ENCODE data around the gene MEX3B.
A peak's percentile ranks its signal among the peaks of the same experiment; 100 is the strongest.
"Not testable (repeated sequence)": the region's sequence is repeated elsewhere in the genome, so short reads cannot be mapped to it uniquely, and the experiment has no call there.

MEX3B gene

GRCh38 chr15:82047453-82048400 is 1.9 kb upstream of the MEX3B start:
- peak; percentile 43 for DNase-seq

GRCh38 chr15:82046666-82047452 is 1.0 kb upstream of the MEX3B start:
- DNase-seq: peak; percentile 98

GRCh38 chr15:82045179-82045891 is 483 bp downstream of the MEX3B start:
- peak; percentile 66 for DNase-seq

GRCh38 chr15:82044373-82045178 is 1.2 kb downstream of the MEX3B start:
- peak; percentile 85 for DNase-seq

GRCh38 chr15:82043796-82044372 is 1.9 kb downstream of the MEX3B start:
- DNase-seq: peak; percentile 56

- DNase-seq: peak; percentile 42
These were observed 2.6 kb downstream of the MEX3B start for GRCh38 chr15:82043130-82043673.

- DNase-seq: no peak
These were observed 5.0 kb downstream of the MEX3B start for GRCh38 chr15:82040862-82041261.

GRCh38 chr15:82040390-82040789 is 5.4 kb downstream of the MEX3B start:
- peak; percentile 46 for DNase-seq

- no peak for DNase-seq
These were observed 5.9 kb downstream of the MEX3B start for GRCh38 chr15:82039871-82040270.

GRCh38 chr15:82036461-82036860 is 9.4 kb downstream of the MEX3B start:
- no peak for DNase-seq

- DNase-seq: no peak
These were observed 13.9 kb downstream of the MEX3B start for GRCh38 chr15:82031871-82032270.

GRCh38 chr15:82030176-82030575 is 15.6 kb downstream of the MEX3B start:
- DNase-seq: no peak

GRCh38 chr15:82028163-82028562 is 17.7 kb downstream of the MEX3B start:
- not testable (repeated sequence) for DNase-seq

GRCh38 chr15:82021992-82022391 is 23.8 kb downstream of the MEX3B start:
- DNase-seq: peak; percentile 70

- no peak for DNase-seq
These were observed 25.0 kb downstream of the MEX3B start for GRCh38 chr15:82020625-82021394.

- DNase-seq: no peak
These were observed 27.6 kb downstream of the MEX3B start for GRCh38 chr15:82018201-82018600.

GRCh38 chr15:82017656-82018055 is 28.2 kb downstream of the MEX3B start:
- DNase-seq: no peak

GRCh38 chr15:82014989-82015388 is 30.8 kb downstream of the MEX3B start:
- DNase-seq: peak; percentile 25

GRCh38 chr15:82012908-82013307 is 32.9 kb downstream of the MEX3B start:
- no peak for DNase-seq

GRCh38 chr15:82005239-82005638 is 40.6 kb downstream of the MEX3B start:
- no peak for DNase-seq

GRCh38 chr15:82003916-82004315 is 41.9 kb downstream of the MEX3B start:
- no peak for DNase-seq

Measured in femur (tissue), 1 donor.